ENCODE measurements around the gene DLG2. TPM values are rescaled to one million over a fixed set of nuclear protein-coding genes. Genes with fewer than 3 reads are reported as not detected.

Gene DLG2
- total and polyA plus RNA-seq, 4 donors, result 0.30 to 5.5 (median 0.68) TPM

GRCh38 chr11:83921447-83922192 is 1705.5 kb downstream of the DLG2 start:
- peak; percentile 77 for TF ChIP-seq FOXA2 (IDR thresholded peaks at IDR 0.05)
- no peak for TF ChIP-seq EGR1 (IDR thresholded peaks at IDR 0.05; ENCODE audit: low read depth in 2 of 2)
- peak in 1 of 2 donors; percentile 38 for TF ChIP-seq JUND (IDR thresholded peaks at IDR 0.05)
- peak; percentile 29 for TF ChIP-seq NR2F2 (IDR thresholded peaks at IDR 0.05)
- peak; percentile 9 to 50 for TF ChIP-seq HNF4A (conservative IDR thresholded peaks at IDR 0.05)
- peak; percentile 69 for TF ChIP-seq FOXA1 (IDR thresholded peaks at IDR 0.05)
- TF ChIP-seq RXRA (IDR thresholded peaks at IDR 0.05), result peak in 1 of 2 donors; percentile 56
- peak; percentile 17 to 22 for TF ChIP-seq RAD21 (IDR thresholded peaks at IDR 0.05)
- no peak for TF ChIP-seq REST (IDR thresholded peaks at IDR 0.05)
- TF ChIP-seq YY1 (IDR thresholded peaks at IDR 0.05), result peak; percentile 36
- H3K9ac ChIP-seq (ENCODE audit: low read depth in 1 of 2, low read length in 2 of 2), result no peak overlapping the region
- peaks cover 0 to 35% (median 25%) of the 10 kb centered on the region in 4 donors for H3K4me1 ChIP-seq (ENCODE audit: control insufficient read depth in 4 of 4, insufficient read depth in 4 of 4, low read length in 3 of 4)
- H3K4me3 ChIP-seq (ENCODE audit: low read depth in 1 of 3, low read length in 3 of 3), result peak overlapping the region in 1 of 3 donors; percentile 37
- DNase-seq (ENCODE audit: low spot score), result no peak
- 61% methylated on average over 7 of the region's 7 CpGs for WGBS
- H3K36me3 ChIP-seq (ENCODE audit: control insufficient read depth in 4 of 4, insufficient read depth in 3 of 4, low read depth in 1 of 4, low read length in 3 of 4), result no peaks in the 10 kb centered on the region
- no peak overlapping the region for H3K27ac ChIP-seq (ENCODE audit: low read depth in 1 of 2, low read length in 2 of 2)
- no peaks in the 10 kb centered on the region for H3K27me3 ChIP-seq (ENCODE audit: control insufficient read depth in 4 of 4, insufficient read depth in 4 of 4, low read length in 3 of 4)
- H3K9me3 ChIP-seq (ENCODE audit: control insufficient read depth in 4 of 4, low read length in 3 of 4), result no peaks in the 10 kb centered on the region

GRCh38 chr11:83918476-83918875 is 1708.7 kb downstream of the DLG2 start:
- no peaks in the 10 kb centered on the region for H3K36me3 ChIP-seq (ENCODE audit: control insufficient read depth in 4 of 4, insufficient read depth in 3 of 4, low read depth in 1 of 4, low read length in 3 of 4)
- H3K9me3 ChIP-seq (ENCODE audit: control insufficient read depth in 4 of 4, low read length in 3 of 4), result no peaks in the 10 kb centered on the region
- WGBS, result 49% methylated on average over 3 of the region's 3 CpGs
- H3K9ac ChIP-seq (ENCODE audit: low read depth in 1 of 2, low read length in 2 of 2), result no peak overlapping the region
- H3K27me3 ChIP-seq (ENCODE audit: control insufficient read depth in 4 of 4, insufficient read depth in 4 of 4, low read length in 3 of 4), result no peaks in the 10 kb centered on the region
- H3K4me3 ChIP-seq (ENCODE audit: low read depth in 1 of 3, low read length in 3 of 3), result no peak overlapping the region
- no peak for DNase-seq (ENCODE audit: low spot score)
- TF ChIP-seq HNF4G (IDR thresholded peaks at IDR 0.05) (no peak), CTCF (IDR thresholded peaks at IDR 0.05; ENCODE audit: low read depth, low read length, missing input control) (no peak), EGR1 (IDR thresholded peaks at IDR 0.05; ENCODE audit: low read depth in 2 of 2) (no peak), GABPA (IDR thresholded peaks at IDR 0.05 in 1 of 2, conservative IDR thresholded peaks at IDR 0.05 in 1 of 2) (no peak), REST (IDR thresholded peaks at IDR 0.05) (no peak), FOXA2 (IDR thresholded peaks at IDR 0.05) (no peak), SP1 (IDR thresholded peaks at IDR 0.05) (no peak), RXRA (IDR thresholded peaks at IDR 0.05) (no peak), NR2F2 (IDR thresholded peaks at IDR 0.05) (no peak), HNF4A (conservative IDR thresholded peaks at IDR 0.05) (no peak), YY1 (IDR thresholded peaks at IDR 0.05) (no peak), ZBTB33 (IDR thresholded peaks at IDR 0.05) (no peak), RAD21 (IDR thresholded peaks at IDR 0.05) (no peak), ATF3 (IDR thresholded peaks at IDR 0.05) (no peak), TAF1 (conservative IDR thresholded peaks at IDR 0.05) (no peak), JUND (IDR thresholded peaks at IDR 0.05) (no peak), FOXA1 (IDR thresholded peaks at IDR 0.05) (no peak), MAX (IDR thresholded peaks at IDR 0.05) (no peak)
- peaks cover 0 to 26% (median 16%) of the 10 kb centered on the region in 4 donors for H3K4me1 ChIP-seq (ENCODE audit: control insufficient read depth in 4 of 4, insufficient read depth in 4 of 4, low read length in 3 of 4)
- H3K27ac ChIP-seq (ENCODE audit: low read depth in 1 of 2, low read length in 2 of 2), result no peak overlapping the region
